ENCODE data around the gene SLC6A6. TPM values are rescaled to one million over a fixed set of nuclear protein-coding genes. Genes with fewer than 3 reads are reported as not detected.

Gene SLC6A6
- total and polyA plus RNA-seq, 7 donors, result 10.3 to 104 (median 36.2) TPM

DNA sequence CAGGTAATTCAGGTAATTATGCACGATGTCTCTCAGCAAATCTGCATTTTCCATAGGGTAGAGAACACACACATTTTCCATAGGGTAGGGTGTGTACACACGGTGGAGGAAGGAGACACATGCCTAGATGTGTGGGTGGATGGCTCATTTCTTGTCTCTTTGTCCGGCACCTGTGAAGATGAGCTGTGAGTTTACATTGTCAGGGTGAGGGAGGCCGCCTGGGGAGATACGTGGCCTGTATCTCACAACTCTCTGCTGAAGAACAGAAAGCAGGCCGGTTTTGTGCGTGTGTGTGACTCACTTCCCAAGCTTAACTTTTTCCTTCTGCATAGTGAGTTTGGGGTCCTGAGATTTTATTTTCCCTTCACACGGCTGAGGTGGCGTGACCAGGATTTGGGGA, 60.3 kb downstream of the SLC6A6 start:
- intact Hi-C loops (cut with DNase I), result loop anchor here in 1 of 2 donors (10.0 kb wide), 1 partner anchor 568 kb away; no protein-coding TSS in a partner anchor
- H3K27me3 ChIP-seq (ENCODE audit: insufficient read depth in 3 of 3, low read length in 2 of 3), result no peaks in the 10 kb centered on the region
- H3K27ac ChIP-seq, result no peak overlapping the region
- no peak for TF ChIP-seq CTCF (IDR thresholded peaks at IDR 0.05)
- no peak overlapping the region for H3K4me3 ChIP-seq
- H3K9me3 ChIP-seq, result no peaks in the 10 kb centered on the region
- peaks cover 0 to 91% of the 10 kb centered on the region in 2 donors for H3K36me3 ChIP-seq (ENCODE audit: insufficient read depth in 1 of 2, low read depth in 1 of 2)
- ATAC-seq (no peak), DNase-seq (no peak)
- peaks cover 21% of the 10 kb centered on the region for H3K4me1 ChIP-seq
- WGBS, 3 donors, result 94 to 97% (median 96%) methylated on average over 9 of the region's 9 CpGs

DNA sequence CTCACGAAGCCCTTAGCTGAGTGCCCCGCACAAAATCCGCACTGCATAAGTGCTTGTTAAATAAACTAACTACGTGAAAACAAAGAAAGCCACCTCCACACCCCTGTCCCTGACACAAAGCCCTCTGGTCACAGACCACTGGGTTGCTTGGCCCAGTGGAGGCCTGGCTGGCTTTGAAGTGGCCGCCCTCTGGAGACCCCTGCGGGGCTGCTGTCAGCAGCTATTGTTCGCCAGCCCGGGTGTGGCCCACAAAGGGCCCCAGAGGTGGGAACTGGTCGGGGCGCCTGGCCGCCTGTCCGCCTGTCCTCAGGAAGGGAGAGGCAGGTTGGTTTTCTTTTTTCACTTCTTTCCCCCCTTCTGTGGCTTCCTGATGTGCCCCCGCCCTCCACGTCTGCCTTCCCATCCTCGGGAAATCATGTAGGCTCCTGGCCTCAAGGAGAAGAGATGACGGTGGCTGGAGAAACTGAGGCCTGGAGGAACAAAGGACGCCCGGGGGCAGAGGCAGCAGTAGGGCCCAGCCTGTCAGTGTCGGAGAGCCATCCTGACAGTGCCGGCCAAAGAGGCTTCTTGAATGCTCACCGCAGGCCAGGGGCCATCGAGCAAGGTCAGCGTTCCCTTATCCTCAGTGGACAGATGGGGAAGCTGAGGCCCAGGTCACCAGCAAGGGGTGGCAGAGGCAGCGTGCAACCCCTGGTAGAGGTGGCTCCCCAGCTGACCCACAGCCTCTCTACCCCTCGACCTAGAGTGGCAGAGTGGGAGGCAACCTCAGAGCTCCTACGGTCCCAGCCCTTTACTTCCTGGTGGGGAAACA, 61.1 kb downstream of the SLC6A6 start:
- DNase-seq, result no peak
- WGBS, 3 donors, result 84 to 92% (median 91%) methylated on average over 26 of the region's 26 CpGs
- Histone ChIP-seq H3K36me3 (ENCODE audit: insufficient read depth in 1 of 2, low read depth in 1 of 2) (peaks cover 0 to 85% of the 10 kb centered on the region in 2 donors), H3K27me3 (ENCODE audit: insufficient read depth in 3 of 3, low read length in 2 of 3) (no peaks in the 10 kb centered on the region), H3K4me3 (no peak overlapping the region), H3K4me1 (peaks cover 20% of the 10 kb centered on the region), H3K27ac (no peak overlapping the region), H3K9me3 (no peaks in the 10 kb centered on the region)
- no peak for ATAC-seq
- intact Hi-C loops (cut with DNase I), result loop anchor here in 1 of 2 donors (2.0 to 10.0 kb wide), 2 partner anchors 201 to 569 kb away; no protein-coding TSS in a partner anchor
- no peak for TF ChIP-seq CTCF (IDR thresholded peaks at IDR 0.05)

- peaks cover 20% of the 10 kb centered on the region for H3K4me1 ChIP-seq
- DNase-seq (no peak), ATAC-seq (no peak)
- TF ChIP-seq CTCF (IDR thresholded peaks at IDR 0.05), result no peak
- intact Hi-C loops (cut with DNase I), result loop anchor here in 1 of 2 donors (2.0 to 10.0 kb wide), 2 partner anchors 201 to 569 kb away; no protein-coding TSS in a partner anchor
- no peaks in the 10 kb centered on the region for H3K27me3 ChIP-seq (ENCODE audit: insufficient read depth in 3 of 3, low read length in 2 of 3)
- H3K36me3 ChIP-seq (ENCODE audit: insufficient read depth in 1 of 2, low read depth in 1 of 2), result peaks cover 0 to 89% of the 10 kb centered on the region in 2 donors
- H3K27ac ChIP-seq, result no peak overlapping the region
- no peak overlapping the region for H3K4me3 ChIP-seq
- no peaks in the 10 kb centered on the region for H3K9me3 ChIP-seq
- WGBS, 3 donors, result 87 to 100% (median 94%) methylated on average over 5 of the region's 5 CpGs
Observed at GRCh38 chr3:14464141-14464465, 61.7 kb downstream of the SLC6A6 start.

DNA sequence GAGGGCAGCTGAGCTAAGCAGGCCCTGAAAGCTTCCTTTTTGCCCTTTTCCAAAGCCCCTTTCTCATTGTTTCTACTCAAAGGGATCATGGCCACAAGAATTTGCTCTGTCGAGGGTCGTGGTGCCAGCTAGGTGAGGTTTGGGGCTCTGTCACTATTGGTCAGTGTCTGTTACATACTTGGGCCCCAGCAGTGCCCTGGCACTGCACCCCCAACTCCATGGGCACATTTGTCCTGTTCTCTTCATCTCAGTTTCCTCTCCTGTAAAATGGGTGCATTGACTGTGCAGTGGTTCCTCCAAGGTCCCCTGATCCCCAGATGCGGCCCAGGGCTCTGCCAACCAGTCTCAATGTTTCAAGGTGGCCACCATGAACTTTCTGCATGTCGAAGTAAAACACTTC, 62.1 kb downstream of the SLC6A6 start:
- 94 to 99% (median 95%) methylated on average over 4 of the region's 4 CpGs for WGBS, 3 donors
- H3K4me1 ChIP-seq, result peaks cover 20% of the 10 kb centered on the region
- DNase-seq (no peak), ATAC-seq (no peak)
- H3K9me3 ChIP-seq, result no peaks in the 10 kb centered on the region
- H3K27me3 ChIP-seq (ENCODE audit: insufficient read depth in 3 of 3, low read length in 2 of 3), result no peaks in the 10 kb centered on the region
- TF ChIP-seq CTCF (IDR thresholded peaks at IDR 0.05), result no peak
- H3K27ac ChIP-seq, result no peak overlapping the region
- H3K36me3 ChIP-seq (ENCODE audit: insufficient read depth in 1 of 2, low read depth in 1 of 2), result peaks cover 0 to 89% of the 10 kb centered on the region in 2 donors
- H3K4me3 ChIP-seq, result no peak overlapping the region
- intact Hi-C loops (cut with DNase I), result loop anchor here in 1 of 2 donors (2.0 to 10.0 kb wide), 2 partner anchors 202 to 570 kb away; no protein-coding TSS in a partner anchor
